HG02759 (cell line): ENCODE results near the gene PHLDB1.
"Not testable (repeated sequence)": the region's sequence is repeated elsewhere in the genome, so short reads cannot be mapped to it uniquely, and the experiment has no call there.

Experiments used
- ATAC-seq: cut with Tn5 transposase; IDR thresholded peaks from one replicate; pipeline ENCODE4 v1.9.1; 2021; ENCODE audit warnings: mild to moderate bottlenecking, moderate library complexity; ENCODE audit not compliant: unreplicated experiment

The PHLDB1 gene

DNA sequence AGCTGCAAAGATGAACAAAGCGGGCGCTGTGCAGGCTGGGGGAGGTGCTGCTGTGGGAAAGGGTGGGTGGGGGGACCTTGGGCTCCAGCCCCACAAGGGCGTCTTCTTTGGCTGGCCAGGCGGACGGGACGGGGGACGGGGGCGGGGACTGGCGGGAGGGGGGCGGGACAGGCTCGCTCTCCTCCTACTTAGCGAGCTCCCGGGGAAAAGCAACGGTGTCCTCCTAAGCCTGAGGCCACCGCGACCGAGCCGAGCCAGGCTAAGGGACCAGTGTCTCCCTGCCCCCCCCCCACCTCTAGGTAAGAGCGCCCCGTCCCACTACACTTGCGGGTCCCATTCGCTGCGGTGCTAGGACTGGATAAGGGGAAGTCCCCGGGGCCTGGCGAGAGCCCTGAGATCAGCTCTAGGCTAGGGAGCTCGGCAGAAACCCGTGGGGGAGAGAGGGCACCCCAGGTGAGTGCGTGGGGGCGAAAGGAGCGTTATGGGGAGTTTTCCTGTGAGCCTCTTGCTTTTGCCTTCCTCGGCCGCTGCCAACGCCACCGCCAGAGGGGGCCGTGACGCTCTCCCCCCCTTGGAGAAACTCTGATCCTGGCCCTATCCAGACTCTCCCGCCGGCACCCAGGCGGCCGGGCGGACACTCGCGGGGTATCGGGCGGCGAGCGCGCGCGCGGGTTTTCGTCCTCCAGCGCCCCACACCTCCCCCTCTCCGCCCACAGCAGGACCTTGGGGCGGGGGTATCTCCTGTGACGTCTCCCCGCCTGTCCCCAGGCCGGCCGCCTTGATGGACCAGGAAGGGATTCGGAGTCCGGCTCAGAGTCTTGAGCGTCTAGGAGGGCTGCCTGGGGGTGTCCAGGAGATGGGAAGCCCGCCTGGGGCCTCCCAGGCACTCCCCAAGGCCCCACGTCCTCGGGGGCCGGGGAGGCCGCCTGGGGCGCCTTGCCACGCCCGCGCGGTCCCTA, at the start of gene PHLDB1:
Gene PHLDB1 (plus strand): TSS at position 215 of the 959 bp plus-strand sequence. CDS start 6,222 bp downstream, outside the sequence.
- ATAC-seq: no peak

DNA sequence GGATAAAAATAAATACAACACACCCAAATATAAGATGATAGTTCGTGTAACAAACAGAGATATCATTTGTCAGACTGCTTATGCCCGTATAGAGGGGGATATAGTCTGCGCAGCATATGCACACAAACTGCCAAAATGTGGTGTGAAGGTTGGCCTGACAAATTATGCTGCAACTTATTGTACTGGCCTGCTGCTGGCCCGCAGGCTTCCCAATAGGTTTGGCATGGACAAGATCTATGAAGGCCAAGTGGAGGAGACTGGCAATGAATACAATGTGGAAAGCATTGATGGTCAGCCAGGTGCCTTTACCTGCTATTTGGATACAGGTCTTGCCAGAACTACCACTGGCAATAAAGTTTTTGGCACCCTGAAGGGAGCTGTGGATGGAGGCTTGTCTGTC, 46.6 kb upstream of the PHLDB1 start:
- ATAC-seq: no peak

DNA sequence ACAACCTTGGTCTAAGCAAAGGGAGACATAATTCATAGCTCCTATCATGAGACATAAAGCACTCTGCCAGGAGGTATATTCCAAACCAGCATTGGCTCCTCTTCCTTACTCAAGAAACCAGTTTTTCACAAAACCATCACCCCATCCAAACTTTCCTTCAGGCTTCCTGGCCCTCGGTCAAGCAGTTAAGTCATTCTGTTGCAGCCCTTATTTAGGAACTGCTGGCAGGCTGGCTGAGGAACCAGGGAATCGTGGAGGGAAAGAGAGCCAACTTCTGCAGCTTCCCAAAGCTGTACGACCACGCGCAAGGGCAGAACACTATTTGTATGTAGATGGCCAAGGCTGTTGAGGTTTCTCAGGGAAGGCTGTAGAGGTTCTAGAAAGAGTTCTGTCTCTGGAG, 42.4 kb upstream of the PHLDB1 start:
- no peak for ATAC-seq

DNA sequence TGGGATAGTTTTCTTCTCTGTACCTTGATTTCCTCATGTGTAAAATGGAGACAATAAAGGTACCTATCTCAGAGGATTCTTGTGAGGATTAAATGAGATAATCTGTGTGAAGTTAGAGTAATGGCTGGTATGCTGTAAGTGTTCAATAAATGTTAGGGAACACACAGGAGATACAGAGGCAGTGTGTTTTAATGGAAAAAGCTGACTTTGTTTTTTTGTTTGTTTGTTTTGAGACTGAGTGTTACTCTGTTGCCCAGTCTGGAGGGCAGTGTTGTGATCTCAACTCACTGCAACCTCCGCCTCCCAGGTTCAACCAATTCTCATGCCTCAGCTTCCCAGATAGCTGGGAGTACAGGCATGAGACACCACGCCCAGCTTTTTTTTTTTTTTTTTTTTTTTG, 37.7 kb upstream of the PHLDB1 start:
- no peak for ATAC-seq

DNA sequence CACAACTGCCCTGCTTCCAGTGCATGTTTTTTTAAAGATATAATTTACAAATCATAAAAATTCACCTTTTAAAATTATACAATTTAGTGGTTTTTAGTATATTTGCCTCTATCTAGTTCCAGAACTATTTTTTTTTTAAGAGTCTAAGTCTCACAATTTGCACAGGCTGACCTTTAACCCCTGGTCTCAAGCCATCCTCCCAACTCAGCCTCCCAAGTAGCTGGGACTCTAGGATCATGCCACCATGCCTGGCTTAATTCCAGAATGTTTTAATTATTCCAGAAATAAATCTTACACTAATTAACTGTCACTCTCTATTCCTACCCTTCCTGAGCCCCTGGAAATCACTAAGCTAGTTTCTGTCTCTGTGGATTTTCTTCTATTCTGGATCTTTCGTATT, 36.6 kb upstream of the PHLDB1 start:
- ATAC-seq: no peak

DNA sequence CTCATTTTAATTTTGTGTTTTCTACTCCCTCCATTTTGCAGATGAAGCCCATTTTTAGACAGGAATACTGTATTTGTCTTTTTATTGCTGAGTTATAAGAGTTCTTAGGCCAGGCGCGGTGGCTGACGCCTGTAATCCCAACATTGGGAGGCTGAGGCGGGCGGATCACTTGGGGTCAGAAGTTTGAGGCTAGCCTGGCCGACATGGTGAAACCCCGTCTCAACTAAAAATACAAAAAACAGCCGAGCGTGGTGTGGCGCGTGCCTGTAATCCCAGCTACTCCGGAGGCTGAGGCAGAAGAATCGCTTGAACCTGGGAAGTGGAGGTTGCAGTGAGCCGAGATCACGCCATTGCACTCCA, 35.7 kb upstream of the PHLDB1 start:
- ATAC-seq: not testable (repeated sequence)

DNA sequence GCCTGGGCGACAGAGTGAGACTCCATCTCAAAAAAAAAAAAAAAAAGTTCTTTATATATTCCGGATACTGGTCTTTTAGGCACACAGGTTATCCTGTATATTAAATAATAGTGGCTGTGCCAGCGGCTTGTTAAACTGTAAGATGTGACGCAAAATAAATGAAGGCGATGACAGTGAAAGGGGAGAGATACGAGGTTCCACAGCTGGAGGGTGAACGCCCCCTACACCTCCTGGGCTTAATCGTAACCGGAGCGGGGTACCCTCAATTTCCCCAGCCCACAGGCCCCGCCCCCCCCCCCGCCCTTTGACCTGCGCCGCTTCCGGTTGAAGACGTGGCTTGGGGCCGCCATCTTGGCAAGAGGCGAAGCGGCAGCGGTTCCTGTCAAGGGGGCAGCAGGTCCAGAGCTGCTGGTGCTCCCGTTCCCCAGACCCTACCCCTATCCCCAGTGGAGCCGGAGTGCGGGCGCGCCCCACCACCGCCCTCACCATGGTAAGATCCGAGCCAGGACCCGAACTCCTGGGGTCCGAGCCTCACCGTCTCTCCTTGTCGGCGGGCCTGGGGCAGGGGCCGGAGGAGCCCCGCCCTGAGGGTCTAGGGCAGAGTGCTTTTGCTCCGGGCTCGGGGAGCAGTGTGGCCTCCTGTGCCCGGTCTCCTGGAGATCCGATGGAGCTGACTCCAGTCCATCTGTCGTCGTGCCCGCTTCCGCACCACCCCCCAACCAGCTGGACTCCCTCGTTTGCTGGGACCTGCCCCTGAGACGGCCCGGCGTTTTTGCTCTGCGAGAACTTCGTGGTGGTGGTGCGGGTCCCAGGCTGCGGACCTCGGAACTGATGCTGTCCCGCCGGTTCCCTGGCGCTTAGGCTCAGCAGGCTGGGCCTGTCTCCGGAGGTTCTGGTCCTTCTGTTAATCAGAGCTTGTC, 35.1 kb upstream of the PHLDB1 start, which contains the start of gene ARCN1:
Gene ARCN1 (plus strand): TSS at position 349 of the 920 bp plus-strand sequence. CDS start 139 bp downstream, at position 488.
- ATAC-seq: peak; percentile 80

DNA sequence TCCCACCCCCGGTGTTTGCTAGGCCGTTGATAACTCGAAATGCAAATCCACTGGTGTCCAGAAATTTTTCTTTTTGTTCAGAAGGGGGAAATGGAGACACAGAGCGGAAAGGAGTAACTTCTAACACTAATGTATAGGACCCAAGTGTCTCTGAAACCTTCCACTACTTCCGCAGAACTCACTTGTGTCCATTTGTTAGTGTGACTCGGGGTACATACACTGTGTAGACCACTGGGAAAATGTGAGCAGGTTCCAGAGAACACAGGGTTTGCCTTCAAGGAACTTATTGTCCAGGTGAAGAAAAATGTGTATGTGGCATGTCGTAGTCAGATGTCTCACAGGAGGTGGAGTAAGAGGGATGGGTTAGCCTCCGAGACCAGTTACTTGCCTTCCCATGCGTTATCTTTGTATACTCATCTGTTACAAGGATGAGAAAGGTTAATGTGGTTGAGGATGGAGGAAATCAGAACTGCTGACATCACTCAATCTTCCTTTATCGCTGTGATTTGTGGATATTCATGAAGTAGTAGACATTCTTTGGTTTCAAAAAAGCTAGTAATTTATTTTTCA, 34.3 kb upstream of the PHLDB1 start:
- ATAC-seq: peak; percentile 14

DNA sequence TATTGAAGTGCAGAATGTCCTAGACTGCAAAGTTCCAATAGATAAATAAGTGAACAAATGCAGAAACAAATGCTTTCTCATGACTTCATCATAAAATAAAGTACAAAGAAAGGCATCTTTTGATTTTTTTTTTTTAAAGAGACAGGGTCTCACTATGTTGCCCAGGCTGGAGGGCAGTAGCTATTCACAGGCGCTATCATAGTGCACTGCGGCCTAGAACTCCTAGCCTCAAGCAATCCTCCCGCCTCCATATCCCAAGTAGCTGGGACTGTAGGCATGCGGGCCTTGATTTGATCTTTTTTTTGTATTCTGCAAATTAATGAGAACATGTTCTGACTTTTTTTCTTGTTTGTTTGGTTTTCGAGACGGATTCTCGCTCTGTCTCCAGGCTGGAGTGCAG, 32.8 kb upstream of the PHLDB1 start:
- no peak for ATAC-seq

DNA sequence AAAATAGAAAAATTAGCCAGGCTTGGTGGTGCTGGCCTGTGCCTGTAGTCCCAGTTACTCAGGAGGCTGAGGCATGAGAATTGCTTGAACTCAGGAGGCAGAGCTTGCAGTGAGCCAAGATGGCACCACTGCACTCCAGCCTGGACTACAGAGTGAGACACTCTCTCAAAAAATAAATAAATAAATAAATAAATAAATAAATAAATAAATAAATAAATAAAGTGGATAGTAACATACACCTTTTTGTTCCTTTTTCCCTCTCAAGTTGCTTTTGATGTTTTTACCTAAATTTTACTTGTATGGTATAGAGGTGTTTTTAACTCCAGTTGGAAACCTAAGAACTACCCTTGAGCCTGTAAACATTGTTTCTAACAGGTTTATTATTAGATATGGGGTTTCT, 29.4 kb upstream of the PHLDB1 start:
- not testable (repeated sequence) for ATAC-seq

DNA sequence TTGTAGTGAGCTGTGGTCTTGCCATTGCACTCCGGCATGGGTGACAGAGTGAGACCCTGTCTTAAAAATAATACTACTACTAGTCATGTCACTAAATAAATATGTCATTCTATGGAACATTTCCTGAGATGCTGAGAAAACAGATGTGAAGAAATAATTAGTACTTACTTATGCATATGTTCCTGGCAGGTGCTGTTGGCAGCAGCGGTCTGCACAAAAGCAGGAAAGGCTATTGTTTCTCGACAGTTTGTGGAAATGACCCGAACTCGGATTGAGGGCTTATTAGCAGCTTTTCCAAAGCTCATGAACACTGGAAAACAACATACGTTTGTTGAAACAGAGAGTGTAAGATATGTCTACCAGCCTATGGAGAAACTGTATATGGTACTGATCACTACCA, 26.4 kb upstream of the PHLDB1 start:
- no peak for ATAC-seq

DNA sequence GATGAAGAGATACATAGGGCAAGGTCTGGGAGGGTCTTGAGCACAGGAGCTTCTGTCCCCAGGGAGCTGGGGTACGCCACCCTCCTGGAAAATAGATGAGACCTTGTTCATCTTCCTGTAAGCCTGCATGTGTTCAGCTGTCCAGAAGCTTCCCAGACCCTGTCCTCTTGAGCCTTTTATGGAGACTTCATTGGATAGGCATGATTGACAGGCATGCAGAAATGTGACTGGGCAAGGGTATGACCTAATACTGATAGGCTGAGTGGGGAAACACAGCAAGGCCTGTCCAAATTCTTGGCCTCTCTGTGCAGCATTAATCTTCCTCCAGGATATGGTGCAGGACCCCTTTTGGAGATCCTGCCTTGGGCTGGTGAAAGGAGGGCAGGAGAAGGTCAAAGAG, 19.5 kb upstream of the PHLDB1 start:
- no peak for ATAC-seq

DNA sequence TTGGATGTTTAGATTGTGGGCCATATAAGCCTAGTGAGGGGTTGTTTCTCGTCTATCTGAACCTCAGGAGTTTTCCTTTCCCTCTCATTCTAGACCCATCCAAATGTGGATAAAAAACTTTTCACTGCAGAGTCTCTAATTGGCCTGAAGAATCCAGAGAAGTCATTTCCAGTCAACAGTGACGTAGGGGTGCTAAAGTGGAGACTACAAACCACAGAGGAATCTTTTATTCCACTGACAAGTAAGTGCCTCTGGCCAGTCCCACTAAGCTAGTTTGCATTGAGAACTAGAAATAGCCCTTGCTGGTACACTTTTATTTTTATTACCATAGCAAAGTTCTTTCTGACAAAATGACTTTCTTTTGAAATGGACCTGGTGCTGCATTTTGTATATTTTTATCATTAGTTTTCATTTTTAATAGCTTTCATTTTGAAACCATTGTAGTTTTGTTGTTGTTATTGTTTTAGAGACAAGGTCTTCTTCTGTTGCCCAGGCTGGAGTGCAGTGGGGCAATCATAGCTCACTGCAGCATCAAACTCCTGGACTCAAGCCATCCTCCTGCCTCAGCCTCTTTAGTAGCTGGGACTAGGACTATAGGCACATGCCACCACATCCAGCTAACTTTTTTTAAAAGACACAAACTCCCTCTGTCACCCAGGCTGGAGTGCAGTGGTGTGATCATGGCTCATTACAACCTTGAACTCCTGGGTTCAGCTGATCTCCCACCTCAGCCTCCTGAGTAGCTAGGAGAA, 14.6 kb upstream of the PHLDB1 start:
- ATAC-seq: no peak

DNA sequence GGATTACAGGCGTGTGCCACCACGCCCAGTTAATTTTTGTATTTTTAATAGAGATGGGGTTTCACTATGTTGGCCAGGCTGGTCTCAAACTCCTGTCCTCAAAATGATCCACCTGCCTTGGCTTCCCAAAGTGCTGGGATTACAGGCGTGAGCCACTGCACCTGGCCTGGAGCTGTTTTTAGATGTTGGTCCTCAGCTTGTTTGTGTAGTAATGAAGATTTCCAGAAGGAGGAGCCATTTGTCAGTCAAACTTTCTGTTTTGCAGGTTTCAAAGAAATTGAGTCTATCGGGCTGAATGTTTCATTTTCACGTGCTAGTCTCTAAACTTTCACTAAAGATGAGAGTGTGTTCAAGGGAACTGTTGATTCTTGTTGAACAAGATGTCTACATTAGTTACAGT, 12.4 kb upstream of the PHLDB1 start:
- not testable (repeated sequence) for ATAC-seq

DNA sequence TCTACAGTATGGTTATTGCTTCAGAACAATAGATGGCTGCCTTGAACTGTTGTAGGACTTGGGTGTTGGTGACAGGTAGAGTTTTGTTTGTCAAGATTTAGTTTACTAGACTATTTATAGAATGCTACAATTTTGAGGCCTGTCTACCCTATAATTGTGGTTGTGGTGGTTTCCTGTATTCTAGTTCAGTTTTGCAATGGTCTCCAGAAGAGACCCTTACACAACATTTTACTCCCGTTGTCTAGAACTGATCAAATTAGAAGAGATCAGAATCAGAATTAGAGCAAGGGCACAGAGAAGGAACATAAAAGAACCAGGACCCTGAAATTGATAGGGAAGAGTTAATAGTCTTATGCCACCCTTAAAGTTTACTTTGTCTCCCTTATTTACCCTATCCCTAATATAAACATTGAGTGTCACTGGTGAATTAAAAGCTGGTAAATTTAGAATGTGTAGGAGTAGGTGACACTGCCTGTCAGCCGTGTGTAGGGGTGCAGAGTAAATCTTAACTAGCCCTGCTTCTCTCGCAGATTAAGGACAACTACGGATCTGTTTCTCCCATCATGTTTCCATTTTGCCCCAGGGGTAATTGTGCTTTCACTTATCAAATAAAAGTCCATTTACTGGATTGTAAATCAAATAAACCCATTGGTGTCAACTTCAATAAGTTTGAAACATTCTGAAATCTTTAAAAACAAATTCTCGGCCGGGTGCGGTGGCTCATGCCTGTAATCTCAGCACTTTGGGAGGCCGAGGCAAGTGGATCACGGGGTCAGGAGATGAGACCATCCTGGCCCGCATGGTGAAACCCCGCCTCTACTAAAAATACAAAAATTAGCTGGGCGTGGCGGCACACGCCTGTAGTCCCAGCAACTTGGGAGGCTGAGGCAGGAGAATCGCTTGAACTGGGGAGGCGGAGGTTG, 10.9 kb upstream of the PHLDB1 start:
- no peak for ATAC-seq

DNA sequence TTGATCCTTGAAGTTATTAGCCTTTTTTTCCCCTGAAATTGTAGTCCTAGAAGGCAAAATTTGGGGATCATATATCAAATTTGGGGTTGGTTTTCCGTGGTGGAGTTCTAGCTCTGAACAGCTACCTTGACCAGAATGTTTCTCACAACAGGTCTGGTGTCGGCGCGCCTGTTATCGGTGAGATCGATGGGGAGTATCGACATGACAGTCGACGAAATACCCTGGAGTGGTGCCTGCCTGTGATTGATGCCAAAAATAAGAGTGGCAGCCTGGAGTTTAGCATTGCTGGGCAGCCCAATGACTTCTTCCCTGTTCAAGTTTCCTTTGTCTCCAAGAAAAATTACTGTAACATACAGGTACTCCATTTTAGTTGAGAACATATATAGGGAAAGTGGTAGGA, 9.9 kb upstream of the PHLDB1 start:
- ATAC-seq: no peak

DNA sequence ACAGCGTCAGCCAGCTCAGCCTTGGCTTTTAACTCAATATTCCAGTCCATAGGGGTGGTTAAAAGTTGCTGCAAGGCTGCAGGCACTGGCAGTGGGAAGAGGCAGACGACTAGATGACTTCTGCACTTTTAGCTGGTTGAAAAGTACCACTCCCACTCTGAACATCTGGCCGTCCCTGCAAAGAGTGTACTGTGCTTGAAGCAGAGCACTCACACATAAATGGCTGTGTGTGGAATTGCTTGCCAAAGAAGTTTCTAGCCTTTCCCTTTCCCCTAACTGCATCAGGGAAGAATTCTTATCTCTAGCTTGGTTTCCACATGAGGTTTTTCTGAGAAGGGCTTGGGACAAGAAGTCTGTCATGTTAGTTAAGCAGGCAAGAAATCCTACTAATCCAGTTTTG, 5.1 kb upstream of the PHLDB1 start:
- ATAC-seq: no peak

DNA sequence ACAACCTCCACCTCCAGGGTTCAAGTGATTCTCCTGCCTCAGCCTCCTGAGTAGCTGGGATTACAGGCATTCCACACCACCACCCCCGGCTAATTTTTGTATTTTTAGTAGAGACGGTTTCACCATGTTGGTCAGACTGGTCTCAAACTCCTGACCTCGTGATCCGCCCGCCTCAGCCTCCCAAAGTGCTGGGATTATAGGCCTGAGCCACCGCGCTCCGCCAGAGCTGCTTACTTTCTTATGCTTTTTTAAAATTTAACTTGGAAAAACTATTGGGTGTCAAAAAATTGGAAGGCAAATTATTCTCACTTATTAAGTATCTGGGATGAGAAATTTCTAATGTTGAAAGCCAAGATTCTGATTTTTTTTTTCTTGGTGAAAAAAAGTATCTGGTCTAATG, 3.7 kb upstream of the PHLDB1 start:
- not testable (repeated sequence) for ATAC-seq

DNA sequence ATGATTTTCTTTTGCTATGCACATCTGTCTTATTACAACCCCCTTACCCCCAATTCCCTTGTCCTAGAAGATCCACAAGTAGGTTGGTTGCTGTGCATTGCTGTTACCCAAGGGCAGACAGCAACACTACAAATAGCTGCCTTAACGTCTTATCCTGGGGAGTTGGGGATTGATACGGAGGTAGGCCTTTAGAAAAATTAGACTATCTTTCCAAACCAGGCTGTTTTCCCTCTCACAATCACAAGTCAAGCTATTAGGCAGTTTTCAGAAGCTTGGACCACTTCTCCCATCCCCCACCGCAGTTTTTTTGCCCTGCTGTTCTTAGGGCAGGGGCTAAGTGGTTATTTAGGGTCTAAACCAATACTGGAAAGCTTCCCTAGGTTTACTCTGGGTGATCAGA, 2.8 kb upstream of the PHLDB1 start:
- ATAC-seq: no peak
